Endothelial cell (in vitro differentiated cells): ENCODE measurements around the gene CHAF1A. TPM values are rescaled to one million over a fixed set of nuclear protein-coding genes. Genes with fewer than 3 reads are reported as not detected.
A peak's percentile ranks its signal among the peaks of the same experiment; 100 is the strongest.

Experiments used
- DNase-seq: peaks from one replicate; pipeline ENCODE4 v3.0.0; 2021; ENCODE audit warnings: low spot score
- H3K27ac Mint-ChIP-seq: one replicate; pipeline ENCODE4 v1.8.0; 2021; ENCODE audit warnings: mixed read lengths, inconsistent platforms; ENCODE audit not compliant: unreplicated experiment
- H3K27me3 Mint-ChIP-seq: one replicate; pipeline ENCODE4 v1.8.0; 2021; ENCODE audit warnings: mild to moderate bottlenecking, moderate library complexity, mixed read lengths, inconsistent platforms; ENCODE audit not compliant: unreplicated experiment
- H3K36me3 Mint-ChIP-seq: one replicate; pipeline ENCODE4 v1.8.0; 2021; ENCODE audit warnings: mild to moderate bottlenecking, low read depth, mixed read lengths, inconsistent platforms; ENCODE audit not compliant: unreplicated experiment
- H3K4me1 Mint-ChIP-seq: one replicate; pipeline ENCODE4 v1.8.0; 2021; ENCODE audit warnings: mild to moderate bottlenecking, mixed read lengths, inconsistent platforms; ENCODE audit not compliant: unreplicated experiment
- H3K4me3 Mint-ChIP-seq: one replicate; pipeline ENCODE4 v1.8.0; 2021; ENCODE audit warnings: mild to moderate bottlenecking, mixed read lengths, inconsistent platforms; ENCODE audit not compliant: unreplicated experiment
- H3K9me3 Mint-ChIP-seq: one replicate; pipeline ENCODE4 v1.8.0; 2021; ENCODE audit warnings: mixed read lengths, inconsistent platforms; ENCODE audit not compliant: unreplicated experiment
- CTCF ChIP-seq: fragments of 200-600 bp; sonication (generic); IDR thresholded peaks from one replicate; pipeline ENCODE4 v1.5.0; 2021; ENCODE audit warnings: antibody characterized with exemption; ENCODE audit not compliant: unreplicated experiment
- total RNA-seq: library from RNA; stranded (reverse); fragmentation: NEBNext Ultra II Directional; extraction: Animal tissue kit (Norgen Biotek cat#: 25700); gene quantifications from one replicate; pipeline ENCODE4 v1.2.1, GENCODE V29; 2021; ENCODE audit not compliant: unreplicated experiment

CHAF1A gene
- total RNA-seq, 1 donor from 2014 or later, result 29.8 TPM

- no peak for DNase-seq
- Mint-ChIP-seq H3K27ac (no peak overlapping the region), H3K4me1 (no peaks in the 10 kb centered on the region), H3K27me3 (peaks cover 14% of the 10 kb centered on the region), H3K4me3 (peak overlapping the region; percentile 69), H3K36me3 (peaks cover 7% of the 10 kb centered on the region), H3K9me3 (no peaks in the 10 kb centered on the region)
- no peak for TF ChIP-seq CTCF
Observed at GRCh38 chr19:4360081-4360569, 42.3 kb upstream of the CHAF1A start.

GRCh38 chr19:4360641-4361151, 41.7 kb upstream of the CHAF1A start:
- DNase-seq, result no peak
- no peak for TF ChIP-seq CTCF
- Mint-ChIP-seq H3K36me3 (peaks cover 7% of the 10 kb centered on the region), H3K4me3 (peak overlapping the region; percentile 69), H3K9me3 (no peaks in the 10 kb centered on the region), H3K27me3 (peaks cover 13% of the 10 kb centered on the region), H3K4me1 (no peaks in the 10 kb centered on the region), H3K27ac (no peak overlapping the region)

- Mint-ChIP-seq H3K9me3 (no peaks in the 10 kb centered on the region), H3K27me3 (peaks cover 10% of the 10 kb centered on the region), H3K27ac (no peak overlapping the region), H3K4me1 (no peaks in the 10 kb centered on the region), H3K36me3 (peaks cover 7% of the 10 kb centered on the region), H3K4me3 (no peak overlapping the region)
- TF ChIP-seq CTCF, result no peak
- DNase-seq, result no peak
Observed at GRCh38 chr19:4361152-4362046, 41.0 kb upstream of the CHAF1A start.

GRCh38 chr19:4362101-4362828, 40.2 kb upstream of the CHAF1A start:
- Mint-ChIP-seq H3K27me3 (peaks cover 10% of the 10 kb centered on the region), H3K36me3 (peaks cover 7% of the 10 kb centered on the region)
- no peak for TF ChIP-seq CTCF

More at GRCh38 chr19:4362101-4362828, 40.2 kb upstream of the CHAF1A start:
- Mint-ChIP-seq H3K4me1 (no peaks in the 10 kb centered on the region), H3K4me3 (peak overlapping the region; percentile 62), H3K9me3 (no peaks in the 10 kb centered on the region), H3K27ac (no peak overlapping the region)
- no peak for DNase-seq
